T follicular helper cell (primary cell): Measurements from ENCODE around the gene ELK3.

ENCODE experiments used
- DNase-seq: peaks from one replicate; pipeline ENCODE4 v3.0.0-alpha.2; 2020; ENCODE audit warnings: low read depth

The ELK3 gene

GRCh38 chr12:96234591-96235483 is 40.7 kb downstream of the ELK3 start:
- DNase-seq: no peak

GRCh38 chr12:96235484-96235826 is 41.3 kb downstream of the ELK3 start:
- DNase-seq: no peak

- DNase-seq: peak; percentile 22
Observed at GRCh38 chr12:96236221-96236822, 42.1 kb downstream of the ELK3 start.

GRCh38 chr12:96237035-96237434 is 42.9 kb downstream of the ELK3 start:
- DNase-seq: no peak

GRCh38 chr12:96237465-96238077 is 43.4 kb downstream of the ELK3 start:
- DNase-seq: peak; percentile 25

GRCh38 chr12:96238336-96239047 is 44.3 kb downstream of the ELK3 start:
- no peak for DNase-seq

- DNase-seq: no peak
Observed at GRCh38 chr12:96239711-96240635, 45.8 kb downstream of the ELK3 start.

- DNase-seq: no peak
Observed at GRCh38 chr12:96240656-96241055, 46.5 kb downstream of the ELK3 start.

- DNase-seq: no peak
Observed at GRCh38 chr12:96241431-96241830, 47.3 kb downstream of the ELK3 start.

GRCh38 chr12:96241846-96242256 is 47.7 kb downstream of the ELK3 start:
- peak; percentile 77 for DNase-seq

GRCh38 chr12:96242597-96242996 is 48.4 kb downstream of the ELK3 start:
- no peak for DNase-seq

- DNase-seq: no peak
Observed at GRCh38 chr12:96244826-96245225, 50.7 kb downstream of the ELK3 start.

- no peak for DNase-seq
Observed at GRCh38 chr12:96246926-96247505, 52.8 kb downstream of the ELK3 start.

- DNase-seq: no peak
Observed at GRCh38 chr12:96247563-96247962, 53.4 kb downstream of the ELK3 start.

- no peak for DNase-seq
Observed at GRCh38 chr12:96248136-96248931, 54.2 kb downstream of the ELK3 start.

GRCh38 chr12:96249196-96250118 is 55.3 kb downstream of the ELK3 start:
- no peak for DNase-seq

- no peak for DNase-seq
Observed at GRCh38 chr12:96250119-96250685, 56.0 kb downstream of the ELK3 start.

GRCh38 chr12:96255077-96255476 is 60.9 kb downstream of the ELK3 start:
- DNase-seq: no peak
